GM19468 (cell line): ENCODE data around the gene LRRC32.

ENCODE experiments used
- ATAC-seq: cut with Tn5 transposase; IDR thresholded peaks from one replicate; pipeline ENCODE4 v1.9.1; 2021; ENCODE audit warnings: mild to moderate bottlenecking, moderate library complexity, moderate number of reproducible peaks; ENCODE audit not compliant: unreplicated experiment; ENCODE audit errors: extremely low read depth

The LRRC32 gene

DNA sequence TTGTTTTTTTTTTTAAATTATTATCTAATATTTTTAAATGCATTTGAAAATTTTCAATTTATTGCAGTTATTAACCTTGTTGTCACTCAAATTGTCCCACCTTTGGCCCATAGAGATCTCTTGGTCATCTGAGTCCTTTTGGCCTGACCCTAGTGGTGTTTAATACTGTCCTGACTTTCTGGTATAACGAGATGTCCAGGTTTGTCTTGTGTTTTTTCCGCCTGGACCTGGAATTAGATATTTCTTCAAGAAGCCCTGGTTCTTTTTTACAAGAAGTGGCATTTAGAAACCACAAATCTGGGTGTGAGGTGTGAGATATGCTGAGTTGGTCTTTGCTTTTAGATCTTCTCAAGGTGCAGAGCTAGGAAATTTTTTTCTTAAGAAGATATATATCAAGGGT, 38.1 kb downstream of the LRRC32 start:
- no peak for ATAC-seq

DNA sequence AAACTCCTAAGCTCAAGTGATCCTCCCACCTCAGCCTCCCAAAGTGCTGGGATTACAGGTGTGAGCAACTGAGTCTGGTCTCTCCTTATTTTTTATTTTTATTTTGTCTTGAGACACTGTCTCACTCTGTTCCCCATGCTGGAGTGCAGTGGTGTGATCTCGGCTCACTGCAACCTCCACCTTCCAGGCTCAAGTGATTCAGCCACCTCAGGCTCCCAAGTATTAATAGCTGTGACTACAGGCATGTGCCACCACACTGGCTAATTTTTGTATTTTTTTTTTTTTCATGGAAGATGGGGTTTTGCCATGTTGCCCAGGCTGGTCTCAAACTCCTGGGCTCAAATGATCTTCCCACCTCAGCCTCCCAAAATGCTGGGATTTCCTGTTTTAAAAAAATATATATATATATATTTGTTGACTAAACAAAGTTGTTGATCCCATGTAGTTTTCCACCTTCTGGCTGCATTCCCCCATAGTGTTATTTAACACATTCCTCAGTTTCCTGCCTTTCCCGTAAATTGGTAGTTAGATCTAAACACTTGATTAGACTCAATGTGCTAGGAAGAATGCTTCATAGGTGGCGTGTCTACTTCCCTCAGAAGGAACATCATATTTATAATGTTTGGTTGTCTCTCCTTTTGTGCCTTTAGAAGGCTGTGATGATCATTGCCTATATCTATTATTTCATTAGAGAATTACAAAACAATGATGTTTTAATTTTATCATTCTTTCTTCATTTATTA, 38.8 kb downstream of the LRRC32 start:
- no peak for ATAC-seq

DNA sequence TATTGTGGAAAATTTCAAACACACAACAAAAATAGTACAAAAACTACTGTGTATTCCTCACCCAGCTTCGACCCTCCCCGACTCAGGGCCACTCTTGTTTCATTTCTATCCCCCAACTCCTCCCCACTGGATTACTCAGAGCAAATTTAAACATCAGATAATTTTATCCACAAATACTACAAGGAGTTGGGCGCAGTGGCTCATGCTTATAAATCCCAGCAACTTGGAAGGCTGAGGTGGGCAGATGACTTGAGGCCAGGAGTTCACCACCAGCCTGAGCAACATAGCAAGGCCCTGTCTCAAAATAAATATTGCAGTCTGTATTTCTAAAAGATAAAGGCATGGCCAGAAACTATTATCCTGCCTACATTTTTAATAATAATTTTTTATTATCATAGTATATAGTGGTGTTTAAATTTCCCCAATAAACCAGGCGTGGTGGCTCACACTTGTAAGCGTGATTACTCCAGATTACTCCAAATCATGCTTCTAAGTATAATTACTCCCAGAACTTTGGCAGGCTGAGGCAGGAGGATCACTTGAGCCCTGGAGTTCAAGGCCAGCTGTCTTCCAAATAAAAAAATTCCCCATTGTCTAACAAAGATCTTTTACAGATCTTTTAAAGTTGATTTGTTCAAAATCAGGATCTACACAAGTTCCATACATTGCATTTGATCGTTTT, 39.8 kb downstream of the LRRC32 start:
- ATAC-seq, result no peak

DNA sequence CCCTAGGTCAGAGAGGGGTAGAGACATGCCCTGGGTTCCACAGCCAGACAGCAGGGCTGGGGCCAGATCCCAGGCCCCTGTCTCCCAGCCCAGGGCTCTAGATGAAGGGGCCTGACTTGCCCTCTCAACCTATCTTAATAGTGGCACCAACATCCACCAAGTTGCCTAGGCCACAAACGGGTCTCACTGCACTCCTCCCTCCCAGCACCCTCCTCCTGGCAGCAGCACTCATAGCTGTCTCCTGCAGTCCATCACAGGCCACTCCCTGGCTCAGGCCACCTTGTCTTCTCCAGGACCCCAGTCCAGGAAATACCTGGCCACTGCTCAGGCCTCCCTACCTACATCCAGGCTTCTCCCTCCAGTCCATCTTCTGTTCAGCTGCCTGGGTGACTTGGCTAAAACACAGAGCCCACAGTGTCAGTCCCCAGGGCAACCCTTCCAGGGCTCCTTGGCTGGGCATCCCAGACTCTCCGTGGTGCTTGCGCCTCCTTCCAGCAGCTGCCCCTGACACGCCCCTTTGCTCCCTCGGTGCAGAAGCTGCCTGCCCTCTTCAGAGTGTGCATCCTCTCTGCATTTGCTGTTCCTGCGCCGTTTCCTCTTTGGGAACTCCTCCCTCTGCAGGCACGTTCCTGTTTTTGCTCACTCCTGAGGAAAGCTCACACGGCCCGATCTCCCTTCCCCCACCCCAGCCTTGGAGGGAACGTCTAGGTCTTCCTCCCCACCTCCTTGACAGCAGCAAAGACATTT, 40.5 kb downstream of the LRRC32 start:
- ATAC-seq, result no peak

DNA sequence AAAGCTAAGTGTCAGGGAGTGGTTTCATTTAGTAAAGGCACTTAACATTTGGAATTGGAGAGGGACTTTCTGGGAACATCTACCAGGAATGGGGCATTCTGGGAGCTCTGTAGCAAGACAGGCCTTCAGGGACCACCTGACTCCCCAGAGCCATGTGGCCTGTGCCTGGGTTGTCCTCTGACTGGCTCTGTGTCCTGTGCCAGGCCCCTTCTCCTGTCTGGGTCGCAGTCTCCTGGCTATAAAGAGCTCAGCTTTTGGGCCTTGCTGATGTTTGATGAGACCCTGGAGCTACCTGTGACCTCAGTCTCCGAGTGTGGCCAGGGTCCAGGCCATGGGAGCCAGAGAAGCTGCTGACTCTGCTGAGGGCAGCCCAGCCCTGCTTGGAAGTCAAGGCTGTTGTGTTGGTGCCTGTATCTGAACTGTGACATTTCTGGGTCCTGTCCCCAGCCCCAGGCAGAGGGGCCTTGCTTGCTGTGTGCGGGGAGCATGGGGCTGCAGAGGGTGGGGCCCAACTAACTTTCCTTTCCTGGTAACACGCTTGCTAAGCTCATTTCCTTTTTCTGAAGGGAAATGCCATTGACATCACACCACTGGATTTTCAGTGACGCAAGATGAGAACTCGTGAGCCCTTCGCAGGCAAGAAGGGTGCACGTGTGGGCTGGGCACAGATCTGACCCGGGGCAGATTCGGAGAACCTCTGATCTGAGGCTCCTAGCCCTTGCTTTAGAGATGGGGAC, 41.3 kb downstream of the LRRC32 start:
- ATAC-seq, result no peak

DNA sequence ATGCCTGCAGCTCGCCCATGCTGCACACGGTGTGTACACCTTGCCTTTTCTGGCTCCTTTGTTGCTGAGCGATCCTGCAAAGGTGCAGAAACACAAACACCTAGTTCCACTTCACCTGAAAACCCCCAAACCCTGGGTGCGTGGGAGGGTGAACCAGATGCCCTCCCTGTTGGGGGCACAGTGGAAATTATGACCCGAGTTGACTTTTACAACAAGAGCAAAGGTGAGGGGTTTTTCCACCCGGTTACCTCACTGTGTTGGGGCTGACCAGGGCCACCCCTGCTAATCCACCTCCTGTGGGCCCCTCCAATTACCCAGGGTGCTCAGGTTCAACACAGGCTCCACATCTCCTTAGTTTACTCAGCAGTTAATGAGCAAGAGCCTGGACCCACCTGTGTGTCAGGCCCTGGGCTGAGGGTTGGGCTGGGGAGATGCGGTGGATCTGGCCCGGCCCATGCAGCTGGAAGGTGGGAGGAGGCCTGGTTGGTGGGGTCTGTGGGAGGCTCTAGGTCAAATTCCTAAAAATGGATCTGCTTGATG, 42.1 kb downstream of the LRRC32 start:
- ATAC-seq, result no peak

DNA sequence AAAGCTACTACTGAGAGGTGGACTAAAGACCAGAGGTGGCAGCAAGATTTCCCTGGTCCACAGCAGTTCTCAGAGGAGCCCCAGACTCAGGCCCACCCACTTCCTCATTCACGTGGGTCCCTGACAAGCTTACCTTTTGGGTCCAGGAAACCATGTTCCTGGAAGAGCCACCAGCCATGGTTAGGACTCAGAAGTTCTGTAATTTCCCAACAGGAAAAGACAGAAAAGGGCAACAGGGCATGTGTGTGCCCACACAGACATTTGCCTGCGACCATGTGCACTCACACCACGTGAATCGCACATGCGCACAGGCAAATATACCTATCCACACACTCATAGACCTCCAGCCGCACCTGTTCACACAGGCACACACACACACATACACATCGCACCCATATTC, 42.9 kb downstream of the LRRC32 start:
- no peak for ATAC-seq

DNA sequence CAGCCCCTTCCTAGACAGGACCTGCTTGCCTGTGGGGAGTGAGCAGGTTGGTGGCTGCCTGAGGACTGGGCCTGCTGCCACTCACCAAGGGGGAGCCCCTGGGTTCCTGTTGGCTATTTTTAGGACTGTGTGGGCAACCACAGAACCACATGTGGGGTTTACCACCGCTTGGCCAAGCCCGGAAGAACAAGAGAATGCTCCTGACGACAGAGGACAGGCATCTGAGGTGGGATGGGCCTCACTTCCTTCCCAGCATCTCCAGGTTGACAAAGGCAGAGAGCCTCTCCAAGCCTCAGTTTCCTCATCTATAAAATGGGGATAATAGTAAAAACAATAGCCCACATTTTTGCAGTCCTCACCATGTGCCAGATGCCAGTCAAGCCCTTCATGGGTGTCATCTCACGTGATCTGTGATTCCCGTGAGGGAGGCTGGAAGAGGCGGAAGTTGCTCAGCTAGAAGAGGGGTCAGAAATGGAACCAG, 43.6 kb downstream of the LRRC32 start:
- ATAC-seq, result peak; percentile 90

DNA sequence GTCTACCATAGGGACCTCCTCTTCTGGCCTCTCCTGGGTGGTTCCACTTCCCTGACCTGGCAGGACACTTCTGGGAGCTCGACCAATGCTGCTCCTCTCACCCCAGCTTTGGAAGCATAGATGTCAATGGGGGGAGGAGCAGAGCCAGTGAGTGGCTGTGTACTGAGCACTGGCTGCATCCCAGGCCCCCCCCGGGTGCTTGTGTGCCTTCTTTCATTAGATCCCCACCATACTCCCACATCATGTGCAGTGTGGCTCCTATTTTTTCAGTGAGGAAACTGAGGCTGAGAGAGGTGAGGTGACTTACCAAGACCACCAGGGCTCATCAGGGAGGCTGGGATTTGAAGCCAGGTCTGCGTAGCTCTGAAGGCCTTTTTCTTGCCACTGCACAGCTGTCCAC, 44.3 kb downstream of the LRRC32 start:
- no peak for ATAC-seq

DNA sequence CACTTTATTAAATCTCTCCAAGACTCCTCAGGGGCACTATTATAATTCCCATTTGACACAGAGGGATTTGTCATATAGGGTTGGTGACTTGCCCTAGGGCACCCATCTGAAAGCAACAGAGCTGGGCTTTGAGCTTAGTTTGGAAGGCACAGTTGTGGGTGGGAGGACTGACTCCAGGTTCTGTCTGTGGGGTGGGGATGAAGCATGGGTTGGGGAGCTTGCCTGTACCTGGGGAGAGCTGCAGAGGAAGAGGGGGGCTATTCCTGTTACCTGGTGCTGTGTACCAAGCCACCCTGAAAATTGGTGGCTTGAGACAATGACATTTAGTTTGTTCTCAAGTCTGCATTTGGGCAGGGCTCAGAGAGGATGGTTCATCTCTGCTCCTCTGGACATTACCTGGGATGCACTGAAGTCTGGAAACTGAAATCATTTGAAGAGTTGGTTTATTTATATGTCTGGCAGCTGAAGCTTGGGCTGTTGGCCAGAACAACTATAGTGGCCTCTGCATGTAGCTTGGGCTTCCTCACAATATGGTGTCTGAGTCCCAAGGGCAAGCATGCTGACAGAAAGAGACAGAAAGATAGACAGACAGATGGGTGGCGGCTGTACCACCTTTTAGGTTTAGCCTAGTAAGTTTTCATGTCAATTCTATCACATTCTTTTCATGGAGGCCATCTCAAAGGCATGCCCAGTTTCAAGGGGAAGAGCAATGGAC, 44.9 kb downstream of the LRRC32 start:
- ATAC-seq, result no peak

GRCh38 chr11:76624500-76625379, 45.8 kb downstream of the LRRC32 start:
- no peak for ATAC-seq

GRCh38 chr11:76623884-76624419, 46.6 kb downstream of the LRRC32 start:
- no peak for ATAC-seq

- no peak for ATAC-seq
Measured at GRCh38 chr11:76623171-76623883, 47.2 kb downstream of the LRRC32 start.

- no peak for ATAC-seq
Measured at GRCh38 chr11:76622493-76623094, 48.0 kb downstream of the LRRC32 start.

- ATAC-seq, result no peak
Measured at GRCh38 chr11:76621868-76622267, 48.7 kb downstream of the LRRC32 start.

DNA sequence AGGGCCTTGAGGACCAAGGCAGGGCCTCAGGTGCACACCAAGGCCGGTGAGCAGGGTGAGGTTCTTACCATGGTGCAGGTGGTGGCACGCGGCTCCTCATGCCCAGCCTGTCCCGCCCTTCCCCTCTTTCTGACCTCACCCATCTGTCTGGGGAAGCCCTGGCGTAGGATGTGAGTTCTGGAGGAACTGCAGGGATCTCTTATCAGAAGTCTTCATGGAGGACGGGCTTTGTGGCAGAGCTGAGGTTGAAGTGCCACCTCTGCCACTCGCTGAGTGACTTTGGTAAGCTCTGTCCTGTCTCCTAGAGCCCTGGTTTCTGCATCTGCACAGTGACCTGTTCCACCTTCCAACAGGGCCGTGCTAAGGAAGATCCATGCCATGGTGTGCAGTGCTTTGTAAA, 49.1 kb downstream of the LRRC32 start:
- no peak for ATAC-seq

DNA sequence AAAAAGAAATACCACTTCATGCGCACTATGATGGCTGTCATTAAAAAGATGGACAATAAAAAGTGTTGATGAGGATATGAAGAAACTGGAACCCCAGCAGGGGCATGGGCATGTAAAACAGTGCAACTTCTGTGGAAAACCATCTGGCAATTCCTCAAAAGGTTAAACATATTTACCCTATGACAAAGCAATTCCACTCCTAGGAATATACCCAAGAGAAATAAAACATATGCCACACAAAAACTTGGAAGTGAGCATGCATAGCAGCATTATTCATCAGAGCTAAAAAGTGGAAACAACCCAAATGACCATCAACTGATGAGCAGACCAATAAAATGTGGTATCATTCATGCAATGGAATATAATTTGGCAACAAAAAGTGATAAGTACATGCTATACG, 50.1 kb downstream of the LRRC32 start:
- no peak for ATAC-seq
